NCI-H226 (cell line): ENCODE results near the gene SLC1A4.
"Not testable (repeated sequence)": the region's sequence is repeated elsewhere in the genome, so short reads cannot be mapped to it uniquely, and the experiment has no call there.

ENCODE experiments used
- DNase-seq: peaks from one replicate; pipeline ENCODE4 v3.0.0-alpha.2; 2015

The SLC1A4 gene

DNA sequence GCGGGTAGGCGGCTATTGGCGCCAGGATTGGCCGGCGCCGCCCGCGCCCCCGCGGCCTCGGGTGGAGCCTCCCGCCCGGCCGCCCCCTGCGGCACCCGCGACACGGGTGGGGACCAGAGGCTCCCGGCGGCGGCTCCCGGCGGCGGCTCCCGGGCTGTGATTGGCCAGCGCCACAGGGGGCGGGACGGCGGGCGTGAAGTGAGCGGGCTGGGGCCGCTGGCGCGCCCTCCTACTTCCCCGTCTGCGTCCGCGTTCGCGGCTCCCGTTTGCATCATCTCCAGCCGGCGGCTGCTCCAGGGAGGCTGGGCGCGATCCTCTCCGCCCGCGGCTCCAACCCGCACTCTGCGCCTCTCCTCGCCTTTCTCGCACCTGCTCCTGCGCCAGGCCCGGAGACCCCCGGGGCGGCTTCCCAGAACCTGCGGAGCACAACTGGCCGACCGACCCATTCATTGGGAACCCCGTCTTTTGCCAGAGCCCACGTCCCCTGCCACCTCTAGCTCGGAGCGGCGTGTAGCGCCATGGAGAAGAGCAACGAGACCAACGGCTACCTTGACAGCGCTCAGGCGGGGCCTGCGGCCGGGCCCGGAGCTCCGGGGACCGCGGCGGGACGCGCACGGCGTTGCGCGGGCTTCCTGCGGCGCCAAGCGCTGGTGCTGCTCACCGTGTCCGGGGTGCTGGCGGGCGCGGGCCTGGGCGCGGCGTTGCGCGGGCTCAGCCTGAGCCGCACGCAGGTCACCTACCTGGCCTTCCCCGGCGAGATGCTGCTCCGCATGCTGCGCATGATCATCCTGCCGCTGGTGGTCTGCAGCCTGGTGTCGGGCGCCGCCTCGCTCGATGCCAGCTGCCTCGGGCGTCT, at the start of gene SLC1A4:
Gene SLC1A4, plus strand, starts transcription at position 274 of the 856 bp plus-strand sequence. Its CDS starts 245 bp downstream, at position 519.
- DNase-seq: peak; percentile 86

DNA sequence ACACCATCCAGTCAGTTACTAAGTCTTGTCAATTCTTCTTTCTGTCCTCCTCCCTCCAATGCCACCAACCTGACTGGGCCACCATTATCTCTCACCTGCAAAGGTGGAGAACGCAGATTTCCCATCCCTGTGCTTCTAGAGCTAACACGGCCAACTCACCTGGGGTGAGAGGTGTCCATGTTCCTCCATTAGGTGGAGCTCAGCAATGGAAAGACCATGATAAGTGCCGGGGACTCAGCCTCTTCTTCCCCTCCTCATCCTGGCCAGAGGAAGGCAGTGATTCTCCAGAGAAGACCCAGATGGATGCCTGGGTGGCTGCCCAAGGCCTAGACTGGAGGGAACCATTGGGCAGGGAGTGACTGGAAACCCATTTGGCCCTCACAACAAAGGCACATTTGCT, 48.1 kb upstream of the SLC1A4 start:
- no peak for DNase-seq

DNA sequence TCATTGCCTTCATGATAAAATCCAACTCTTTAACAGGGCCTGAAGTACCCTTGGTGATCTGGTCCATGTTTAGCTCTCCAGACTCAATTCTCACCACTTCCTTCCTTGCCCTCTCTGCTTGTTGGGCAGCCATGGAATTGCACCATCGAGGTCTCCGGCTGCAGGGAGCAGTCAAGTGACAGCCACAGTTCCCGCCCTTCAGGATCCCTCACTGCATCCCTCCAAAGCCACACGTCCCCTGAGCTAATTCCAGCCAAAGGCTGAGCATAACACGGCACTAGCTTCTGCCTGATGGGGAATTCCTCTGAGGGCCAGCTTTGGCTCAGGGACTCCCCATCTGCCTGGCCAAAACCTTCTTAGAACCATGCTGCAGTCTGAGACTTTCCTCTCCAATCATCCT, 47.4 kb upstream of the SLC1A4 start:
- no peak for DNase-seq

DNA sequence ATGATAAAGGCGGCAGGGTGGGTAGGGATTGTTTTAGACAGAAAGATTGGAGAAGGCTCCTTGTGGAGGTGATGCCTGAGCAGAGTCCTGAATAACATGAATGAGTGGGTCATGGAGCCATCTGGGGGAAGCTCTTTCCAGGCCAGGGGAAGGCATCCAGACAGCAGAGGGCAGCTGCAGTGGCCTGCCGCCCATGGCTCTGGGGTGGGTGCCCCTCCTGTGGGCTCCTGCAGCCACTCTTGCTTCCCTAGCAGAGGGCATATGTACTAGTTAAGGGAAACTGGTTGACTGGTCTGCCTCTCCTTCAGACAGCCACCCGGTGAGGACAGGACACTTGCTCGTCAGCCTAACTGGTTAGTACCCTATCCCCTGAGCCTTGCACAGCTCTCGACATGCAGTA, 46.5 kb upstream of the SLC1A4 start:
- no peak for DNase-seq

DNA sequence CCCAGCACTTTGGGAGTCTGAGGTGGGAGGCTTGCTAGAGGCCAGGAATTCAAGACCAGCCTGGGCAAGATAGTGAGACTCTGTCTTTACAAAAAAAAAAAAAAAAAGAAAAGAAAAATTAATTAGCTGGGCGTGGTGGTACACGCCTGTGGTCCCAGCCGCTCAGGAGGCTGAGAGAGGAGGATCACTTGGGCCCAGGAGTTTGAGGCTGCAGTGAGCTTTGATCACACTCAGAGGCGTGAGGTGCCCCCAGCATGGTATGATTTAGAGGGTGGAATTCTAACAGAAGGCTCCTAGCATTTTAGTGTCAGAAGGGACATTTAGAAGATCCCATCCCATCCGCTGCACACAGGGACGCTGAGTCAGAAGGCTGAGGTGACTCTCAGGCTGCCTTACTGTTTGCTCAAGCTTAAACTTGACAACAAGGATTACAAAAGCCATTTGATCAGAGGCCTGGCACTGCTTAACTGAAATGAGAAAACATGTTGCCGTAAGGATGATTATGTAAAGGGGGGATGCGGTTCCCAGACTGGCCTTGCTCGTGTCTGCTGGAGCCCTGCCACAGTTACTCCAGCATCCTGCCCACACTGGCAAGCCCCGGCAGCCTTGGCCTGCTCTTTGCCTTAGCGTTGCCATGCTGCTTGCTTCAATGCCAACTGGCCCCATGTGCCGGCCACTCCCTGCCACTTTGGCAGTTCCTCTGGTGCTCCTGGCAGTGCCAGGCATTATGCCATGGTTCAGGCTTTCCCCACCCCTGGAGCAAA, 45.6 kb upstream of the SLC1A4 start:
- no peak for DNase-seq

DNA sequence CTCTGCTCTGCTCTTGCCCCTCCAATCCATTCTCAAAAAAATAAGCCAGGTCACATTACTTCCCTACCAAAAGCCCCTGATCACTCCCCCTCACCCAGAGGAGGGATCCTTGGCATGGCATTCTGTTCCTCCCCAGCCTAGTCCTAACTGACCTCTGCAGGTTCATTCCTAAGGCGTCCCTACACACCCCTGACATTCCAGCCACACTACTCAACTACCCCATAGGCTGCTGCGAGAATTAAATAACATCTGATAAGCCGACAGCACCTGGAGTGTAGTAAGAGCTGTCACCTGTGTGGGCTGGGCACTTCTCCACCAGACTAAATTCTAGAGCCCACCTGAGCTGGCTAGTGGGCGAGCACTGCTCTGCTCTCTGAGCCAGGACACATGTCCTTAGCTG, 44.7 kb upstream of the SLC1A4 start:
- DNase-seq: no peak

DNA sequence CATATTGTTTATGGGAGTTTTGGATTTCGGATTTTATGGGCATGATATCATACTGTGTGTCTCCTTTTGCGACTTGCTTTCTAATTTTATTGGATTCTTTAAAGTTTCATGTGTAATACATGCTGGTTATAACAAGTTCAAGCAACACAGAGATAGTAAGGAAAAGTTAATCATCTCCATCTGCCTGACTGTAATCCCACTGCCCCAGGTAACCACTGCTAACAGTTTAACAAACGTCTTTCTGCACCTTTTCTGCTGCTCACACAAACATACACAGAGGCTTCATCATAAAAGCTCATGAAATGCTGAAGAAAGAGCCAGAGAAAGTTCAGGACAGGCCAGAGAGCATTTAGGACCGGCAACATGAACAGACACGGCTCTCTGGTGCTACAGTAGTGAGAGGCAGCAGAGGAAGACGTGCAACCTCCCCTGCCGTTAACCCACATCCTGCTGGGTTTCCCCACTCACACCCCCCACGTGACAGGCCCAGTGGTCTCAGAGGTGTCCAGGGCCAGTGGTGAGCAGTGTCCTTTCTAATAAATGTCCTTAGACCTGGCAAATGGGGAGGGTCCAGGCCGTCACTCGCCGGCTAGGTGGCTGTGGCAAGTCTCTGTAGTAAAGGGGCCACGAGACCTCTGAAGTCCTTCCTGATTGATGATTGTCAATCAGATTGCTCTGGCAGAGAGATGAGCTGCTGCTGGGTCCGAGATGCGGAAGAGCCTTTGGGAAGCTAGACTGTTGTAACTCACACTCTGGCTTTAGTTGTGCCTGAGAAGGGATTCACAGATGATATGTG, 43.0 kb upstream of the SLC1A4 start:
- no peak for DNase-seq

DNA sequence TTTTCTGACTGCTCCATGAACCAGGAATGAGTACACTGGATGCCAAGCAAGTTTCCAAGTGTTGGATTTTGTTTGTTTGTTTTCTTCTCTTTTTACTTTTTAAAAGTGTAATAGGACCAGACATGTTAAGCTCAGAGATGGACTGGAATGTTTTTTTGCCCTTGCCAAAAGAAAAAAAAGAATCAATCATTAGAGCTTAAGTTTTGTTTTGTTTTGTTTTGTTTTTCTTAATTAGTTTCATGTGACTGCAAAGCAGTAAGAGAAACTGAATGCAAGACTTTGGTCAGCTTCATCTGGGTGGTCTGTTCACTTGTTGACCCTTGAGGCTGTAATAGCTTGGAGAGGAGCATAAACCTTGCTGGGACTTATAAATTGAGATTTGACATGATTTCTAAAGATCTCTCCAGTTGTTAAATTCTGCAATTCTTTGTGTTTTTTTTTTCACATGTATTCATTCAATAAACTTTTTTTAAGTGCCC, 42.4 kb upstream of the SLC1A4 start:
- no peak for DNase-seq

DNA sequence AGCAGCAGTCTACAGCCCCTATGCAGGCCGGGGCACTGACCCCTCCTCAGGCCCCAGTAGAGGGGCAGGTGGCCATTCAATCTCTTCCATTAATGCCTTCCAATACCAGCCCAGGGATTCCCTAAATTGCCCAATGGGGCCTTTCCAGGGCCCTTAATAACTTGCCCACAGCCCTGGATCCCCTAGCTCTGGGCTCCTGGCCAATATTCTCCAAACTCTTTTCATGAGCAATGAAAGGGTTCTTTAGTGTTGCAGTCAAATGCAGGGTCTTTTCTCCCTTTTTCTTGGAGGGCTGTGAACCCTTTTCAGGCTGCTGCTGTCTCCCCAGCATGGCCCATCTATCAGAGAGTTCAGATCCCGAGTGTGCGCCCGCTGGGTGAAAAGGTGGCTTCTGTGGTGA, 41.3 kb upstream of the SLC1A4 start:
- no peak for DNase-seq

DNA sequence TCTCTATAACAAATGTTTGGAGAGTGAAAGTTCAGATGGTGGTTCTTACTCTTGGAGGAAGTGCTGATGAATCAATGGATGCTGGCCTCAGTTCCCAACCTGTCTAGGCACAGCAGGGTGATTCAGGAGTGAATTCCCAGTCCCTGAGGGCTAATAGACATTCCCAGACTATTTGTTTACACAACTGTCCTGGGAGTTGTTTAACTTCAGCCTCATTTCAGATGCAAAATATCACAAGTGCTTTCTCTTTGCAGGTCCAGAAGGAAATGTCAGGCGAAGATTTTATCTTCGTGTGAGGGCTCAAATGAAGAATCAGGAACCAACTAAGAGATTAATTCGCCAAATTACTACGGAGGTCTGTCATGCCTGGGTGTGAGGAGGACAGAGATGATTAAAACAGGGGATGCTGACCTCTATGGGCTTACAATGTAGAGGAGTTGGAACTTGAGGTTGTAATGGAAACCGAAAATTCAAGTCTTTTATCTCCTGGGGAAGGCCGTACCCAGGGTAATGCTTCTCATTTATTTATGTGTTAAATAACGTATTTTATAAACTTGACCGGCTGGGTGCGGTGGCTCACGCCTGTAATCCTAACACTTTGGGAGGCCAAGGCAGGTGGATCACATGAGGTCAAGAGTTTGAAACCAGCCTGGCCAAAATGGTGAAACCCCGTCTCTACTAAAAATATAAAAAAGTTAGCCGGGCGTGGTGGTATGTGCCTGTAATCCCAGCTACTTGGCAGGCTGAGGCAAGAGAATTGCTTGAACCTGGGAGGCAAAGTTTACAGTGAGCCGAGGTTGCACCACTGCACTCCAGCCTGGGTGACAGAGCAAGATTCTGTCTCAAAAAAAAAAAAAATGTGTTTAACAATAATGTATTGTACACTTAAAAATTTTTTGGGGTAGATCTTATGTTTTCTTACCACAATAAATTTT, 38.7 kb upstream of the SLC1A4 start:
- DNase-seq: no peak

DNA sequence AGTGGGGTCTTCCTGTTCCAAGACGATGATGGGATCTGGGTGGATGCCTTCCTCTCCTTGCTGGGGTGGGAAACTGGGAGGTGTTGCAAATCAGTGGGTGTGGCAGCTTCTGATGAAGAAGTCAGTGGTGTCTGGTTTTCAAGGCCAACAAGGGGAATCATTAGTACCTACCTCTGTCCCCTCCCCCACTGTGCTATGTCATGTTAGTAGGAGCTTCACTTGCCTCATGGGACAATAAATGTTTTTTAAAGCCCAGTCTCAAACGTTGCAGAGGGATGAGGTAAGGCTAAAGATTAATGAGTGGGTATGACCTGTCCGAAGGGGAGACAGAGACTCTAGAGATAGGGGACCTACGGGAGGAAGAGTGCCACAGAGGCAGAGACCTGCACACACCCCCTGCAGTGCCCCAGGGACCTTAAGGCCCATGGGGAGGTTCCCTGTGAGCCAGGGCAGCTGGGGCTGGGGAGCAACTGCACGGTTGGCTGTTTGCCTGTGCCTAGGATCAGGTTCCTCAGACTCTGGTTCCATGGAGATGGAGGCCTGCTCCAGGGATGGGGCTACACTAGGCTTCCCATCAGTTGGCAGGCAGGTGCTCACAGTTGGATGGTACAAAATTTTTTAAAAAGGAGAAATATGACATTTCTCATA, 37.8 kb upstream of the SLC1A4 start:
- no peak for DNase-seq

DNA sequence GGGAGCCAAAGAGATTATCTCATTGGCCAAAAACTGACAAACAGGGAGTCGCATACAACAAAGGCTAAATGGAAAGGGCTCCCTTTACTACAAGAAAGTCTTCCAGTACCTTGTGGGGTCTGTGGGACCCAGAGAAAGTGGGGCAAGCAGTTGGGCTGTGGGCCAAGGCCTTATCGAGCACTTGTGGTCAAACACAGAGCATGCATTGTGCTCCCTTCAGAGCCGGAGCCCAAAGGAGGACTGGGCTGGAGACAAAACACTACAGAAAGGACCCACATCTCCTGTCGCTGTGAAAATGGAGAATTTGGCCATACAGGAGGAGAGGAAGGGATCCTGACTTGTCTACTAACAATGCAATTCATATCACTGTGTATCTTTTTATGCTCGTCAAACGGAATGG, 37.1 kb upstream of the SLC1A4 start:
- no peak for DNase-seq

DNA sequence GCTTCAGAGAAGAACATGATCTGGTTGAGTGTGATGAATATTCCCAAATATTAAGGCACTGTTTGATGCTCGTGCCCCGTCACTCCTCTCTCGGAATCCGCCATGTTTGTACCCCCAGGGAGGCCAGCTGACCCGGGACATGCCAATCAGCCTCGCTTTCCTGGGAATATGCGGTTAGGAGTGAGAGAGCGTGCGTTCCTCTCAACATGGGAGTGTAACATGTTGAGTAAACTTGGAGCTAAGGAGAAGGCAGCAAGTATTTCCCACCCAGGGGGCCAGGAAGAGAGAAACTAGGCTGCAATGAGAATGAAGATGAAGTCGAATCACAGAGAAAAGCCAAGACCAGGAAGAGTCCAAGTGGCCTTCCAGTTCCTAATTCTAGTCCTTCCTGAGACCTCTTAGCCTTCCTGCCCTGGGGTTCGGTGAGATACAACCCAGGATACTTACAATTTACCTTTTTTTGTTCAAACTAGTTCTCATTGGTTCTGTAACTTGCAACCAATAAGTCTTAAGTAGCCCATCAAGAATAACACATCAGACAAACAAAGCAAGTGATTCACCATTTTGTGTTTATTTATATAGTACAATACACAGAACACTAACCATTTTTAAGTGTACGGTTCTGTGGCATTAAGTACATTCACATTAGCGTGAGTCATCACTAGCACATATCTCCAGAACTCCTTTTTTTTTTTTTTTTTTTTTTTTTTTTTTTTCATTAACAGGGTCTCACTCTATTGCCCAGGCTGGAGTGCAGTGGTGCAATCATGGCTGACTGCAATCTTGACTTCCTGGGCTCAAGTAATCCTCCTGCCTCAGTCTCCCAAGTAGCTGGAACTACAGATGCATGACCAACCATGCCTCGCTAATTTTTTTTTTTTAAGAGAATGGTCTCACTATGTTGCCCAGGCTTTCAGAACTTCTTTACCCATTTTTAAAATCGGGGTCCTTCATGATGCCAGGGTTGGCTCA, 36.4 kb upstream of the SLC1A4 start:
- peak; percentile 22 for DNase-seq

DNA sequence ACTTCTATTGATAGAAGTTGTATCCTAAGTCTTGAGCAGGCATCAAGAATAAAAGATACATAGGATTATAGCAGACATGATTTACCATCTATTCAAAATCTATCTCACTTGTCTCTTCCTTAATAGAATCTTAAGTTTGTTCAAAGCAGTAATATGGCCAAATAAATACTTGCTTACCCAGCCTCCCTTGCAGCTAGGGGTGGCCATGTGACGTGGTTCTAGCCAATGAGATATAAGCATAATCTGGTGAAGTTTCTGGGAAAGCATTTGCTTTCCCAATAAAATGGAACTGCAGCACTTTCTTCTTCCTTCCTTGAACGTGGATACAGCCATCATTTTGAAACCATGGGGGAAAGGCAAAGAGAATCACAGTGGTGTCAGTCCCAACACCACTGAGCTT, 33.7 kb upstream of the SLC1A4 start:
- DNase-seq: no peak

DNA sequence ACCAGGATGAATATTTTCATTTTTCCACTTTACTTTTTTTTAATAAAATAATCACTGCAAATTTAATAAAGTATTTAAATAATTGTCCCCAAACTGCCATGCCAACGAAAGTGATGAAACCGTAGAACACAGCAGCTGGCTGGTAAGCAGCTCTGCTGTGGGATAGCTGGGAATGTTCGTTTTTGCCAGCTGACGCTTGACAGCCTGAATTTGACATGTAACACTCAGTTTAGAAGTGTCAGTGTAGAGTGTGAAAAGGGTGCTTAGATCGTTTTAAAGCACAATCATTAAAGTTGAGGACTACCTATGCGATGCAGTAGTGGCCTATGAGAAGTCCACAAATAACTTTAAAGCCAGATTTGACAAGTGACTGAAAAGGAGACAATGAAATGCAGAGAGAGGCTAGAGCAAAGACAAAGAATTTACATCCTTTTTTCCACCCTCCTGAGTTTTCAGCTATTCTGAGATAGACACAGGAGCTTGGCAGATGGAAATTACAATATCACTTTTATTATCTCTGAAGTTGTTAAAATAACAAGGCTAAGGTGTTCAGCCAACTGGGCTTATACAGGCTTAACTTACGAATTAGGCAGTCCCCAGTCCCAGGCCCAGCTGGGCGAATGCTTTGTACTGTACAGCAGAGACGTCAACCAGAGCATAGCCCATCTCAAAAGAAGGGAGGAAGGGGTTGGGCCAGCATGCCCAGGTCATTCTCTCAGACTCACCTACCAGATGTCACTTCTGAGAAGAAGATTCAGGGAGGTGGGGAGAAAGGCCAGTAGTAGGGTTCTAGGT, 31.9 kb upstream of the SLC1A4 start:
- DNase-seq: no peak

DNA sequence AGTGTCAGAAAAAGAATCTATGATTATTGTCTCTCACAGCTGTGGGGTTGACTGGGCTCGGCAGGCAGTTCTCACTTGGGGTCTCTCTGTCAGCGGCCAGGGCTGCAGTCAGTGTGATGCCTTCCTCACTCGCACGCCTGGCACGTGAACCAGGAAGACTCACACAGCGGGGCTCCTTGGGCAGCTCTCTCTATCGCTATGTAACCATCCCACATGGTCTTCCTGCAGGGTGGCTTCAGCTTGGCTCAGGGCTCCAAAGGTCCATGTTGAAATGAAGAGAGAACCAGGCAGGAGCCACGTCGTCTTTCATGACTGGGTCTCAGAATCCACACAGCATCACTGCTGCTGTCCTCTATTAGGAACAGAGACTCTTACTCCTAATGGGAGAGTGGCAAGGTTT, 30.6 kb upstream of the SLC1A4 start:
- no peak for DNase-seq

DNA sequence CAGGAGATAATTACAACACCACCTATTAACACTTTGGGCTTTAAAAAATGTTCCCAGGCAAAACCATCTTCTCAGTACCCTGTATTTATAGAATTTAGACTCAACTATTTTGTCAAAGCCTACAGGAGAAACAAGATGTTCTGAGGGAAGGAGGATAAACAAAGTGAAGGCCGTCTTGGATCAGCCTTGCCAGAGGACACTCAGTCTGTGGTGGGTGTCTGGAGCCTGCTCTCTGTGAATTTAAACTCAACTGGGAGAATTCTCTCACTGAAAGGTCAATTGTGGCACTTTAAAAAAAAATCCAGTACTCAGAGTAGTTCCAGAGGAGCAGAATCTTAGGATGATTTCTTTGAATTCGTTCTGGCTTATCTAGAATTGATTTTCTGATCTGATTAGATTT, 28.4 kb upstream of the SLC1A4 start:
- DNase-seq: no peak

DNA sequence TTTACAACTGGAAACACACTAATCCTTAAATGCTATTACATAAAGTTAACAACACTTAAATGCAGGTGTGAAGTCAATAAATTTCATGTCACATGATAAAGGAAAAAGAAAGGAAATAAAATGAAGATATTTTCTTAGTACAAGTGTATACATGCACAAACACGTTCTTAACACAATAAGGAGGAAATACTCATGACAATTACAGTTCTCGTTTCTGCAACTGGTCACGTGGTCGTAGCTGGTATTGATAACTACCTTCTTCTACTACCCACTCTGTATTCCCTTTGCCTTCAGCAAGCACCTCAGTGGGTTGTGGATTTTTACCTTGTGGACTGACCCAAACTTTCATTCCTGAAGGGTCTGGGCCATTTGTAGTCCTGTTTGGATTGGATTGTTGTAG, 26.1 kb upstream of the SLC1A4 start:
- DNase-seq: not testable (repeated sequence)

DNA sequence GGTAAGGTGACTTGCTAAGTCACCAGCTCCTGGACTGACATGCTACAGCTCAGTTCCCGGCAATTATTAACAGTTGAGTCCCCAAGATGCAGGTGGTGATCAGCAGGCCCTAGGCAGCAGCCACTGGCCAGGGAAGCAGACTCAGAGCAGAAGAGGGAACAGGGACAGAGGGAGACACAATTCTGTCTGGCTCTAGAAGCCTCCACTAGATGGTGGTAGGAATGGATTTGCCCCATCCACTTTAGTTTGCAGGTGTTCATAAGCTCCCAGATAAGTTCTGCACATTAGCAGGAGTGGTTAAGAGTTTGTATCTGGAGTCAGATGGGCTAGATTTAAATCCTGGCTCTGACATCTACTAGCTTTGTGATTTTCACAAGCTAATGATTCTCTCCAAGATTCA, 25.5 kb upstream of the SLC1A4 start:
- no peak for DNase-seq

DNA sequence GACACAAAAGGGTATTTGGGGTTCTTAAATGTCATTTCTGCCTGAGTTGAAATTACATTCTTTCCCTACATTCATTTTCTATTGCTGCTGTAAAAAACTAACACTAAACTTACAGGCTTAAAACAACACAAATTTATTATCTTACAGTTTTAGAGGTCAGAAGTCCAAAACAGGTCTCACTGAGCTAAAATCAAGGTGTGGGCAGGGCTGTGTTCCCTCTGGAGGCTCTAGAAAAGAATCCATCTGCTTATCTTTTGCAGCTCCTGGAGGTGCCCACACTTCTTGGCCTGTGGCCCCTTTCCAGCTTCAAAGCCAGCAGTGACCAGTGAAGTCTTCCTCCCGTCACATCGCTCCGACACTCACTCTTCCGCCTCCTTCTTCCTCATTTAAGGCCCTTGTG, 23.2 kb upstream of the SLC1A4 start:
- no peak for DNase-seq
